ENCODE measurements around the gene PLA2G12A. TPM values are rescaled to one million over a fixed set of nuclear protein-coding genes. Genes with fewer than 3 reads are reported as not detected.

The PLA2G12A gene
- total RNA-seq, 1 donor from 2014 or later = 16.4 TPM

DNA sequence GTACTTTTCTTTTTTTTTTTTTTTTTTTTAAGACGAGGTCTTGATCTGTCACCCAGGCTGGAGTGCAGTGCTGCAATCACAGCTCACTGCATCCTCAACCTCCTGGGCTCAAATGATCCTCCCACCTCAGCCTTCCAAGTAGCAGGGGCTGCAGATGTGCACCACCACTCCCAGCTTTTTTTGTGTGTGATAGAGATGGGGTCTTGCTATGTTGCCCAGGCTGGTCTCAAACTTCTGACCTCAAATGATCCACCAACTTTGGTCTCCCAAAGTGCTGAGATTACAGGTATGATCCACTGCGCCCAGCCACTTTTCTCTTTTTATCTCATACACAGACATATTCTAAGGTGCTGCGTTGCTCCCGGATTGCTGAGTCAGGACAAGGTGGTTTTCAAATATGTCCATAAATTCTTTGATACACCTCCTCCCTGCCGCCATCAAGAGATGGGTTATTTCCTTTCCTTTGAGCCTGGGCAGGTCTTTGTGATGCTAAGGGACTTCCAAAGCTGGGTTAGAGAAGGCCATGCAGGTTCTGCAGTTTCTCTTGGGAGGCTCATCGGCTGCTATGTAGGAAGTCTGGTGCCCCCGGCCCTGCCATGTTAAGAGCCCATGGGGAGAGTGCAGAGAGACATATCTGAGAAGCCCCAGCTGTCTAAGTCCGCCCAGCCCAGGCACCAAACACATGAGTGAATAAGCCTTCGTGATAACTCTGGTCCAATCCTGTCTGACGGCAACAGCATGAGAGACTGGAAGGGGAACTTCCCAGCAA lies 8.4 kb upstream of the PLA2G12A start:
- no peak overlapping the region for H3K27ac Mint-ChIP-seq (ENCODE audit: unreplicated experiment)
- no peaks in the 10 kb centered on the region for H3K36me3 Mint-ChIP-seq (ENCODE audit: unreplicated experiment)
- DNase-seq = no peak
- no peaks in the 10 kb centered on the region for H3K4me1 Mint-ChIP-seq (ENCODE audit: low read depth, unreplicated experiment)
- H3K4me3 Mint-ChIP-seq (ENCODE audit: unreplicated experiment) = no peak overlapping the region
- H3K9me3 Mint-ChIP-seq (ENCODE audit: unreplicated experiment) = no peaks in the 10 kb centered on the region
- TF ChIP-seq, protein P1, sequence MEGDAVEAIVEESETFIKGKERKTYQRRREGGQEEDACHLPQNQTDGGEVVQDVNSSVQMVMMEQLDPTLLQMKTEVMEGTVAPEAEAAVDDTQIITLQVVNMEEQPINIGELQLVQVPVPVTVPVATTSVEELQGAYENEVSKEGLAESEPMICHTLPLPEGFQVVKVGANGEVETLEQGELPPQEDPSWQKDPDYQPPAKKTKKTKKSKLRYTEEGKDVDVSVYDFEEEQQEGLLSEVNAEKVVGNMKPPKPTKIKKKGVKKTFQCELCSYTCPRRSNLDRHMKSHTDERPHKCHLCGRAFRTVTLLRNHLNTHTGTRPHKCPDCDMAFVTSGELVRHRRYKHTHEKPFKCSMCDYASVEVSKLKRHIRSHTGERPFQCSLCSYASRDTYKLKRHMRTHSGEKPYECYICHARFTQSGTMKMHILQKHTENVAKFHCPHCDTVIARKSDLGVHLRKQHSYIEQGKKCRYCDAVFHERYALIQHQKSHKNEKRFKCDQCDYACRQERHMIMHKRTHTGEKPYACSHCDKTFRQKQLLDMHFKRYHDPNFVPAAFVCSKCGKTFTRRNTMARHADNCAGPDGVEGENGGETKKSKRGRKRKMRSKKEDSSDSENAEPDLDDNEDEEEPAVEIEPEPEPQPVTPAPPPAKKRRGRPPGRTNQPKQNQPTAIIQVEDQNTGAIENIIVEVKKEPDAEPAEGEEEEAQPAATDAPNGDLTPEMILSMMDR (IDR thresholded peaks at IDR 0.05; ENCODE audit: partially characterized antibody, unreplicated experiment) = no peak
- H3K27me3 Mint-ChIP-seq (ENCODE audit: unreplicated experiment) = peaks cover 6% of the 10 kb centered on the region

GRCh38 chr4:109735566-109736365 lies 5.9 kb upstream of the PLA2G12A start:
- Mint-ChIP-seq H3K4me3 (ENCODE audit: unreplicated experiment) (no peak overlapping the region), H3K36me3 (ENCODE audit: unreplicated experiment) (no peaks in the 10 kb centered on the region), H3K4me1 (ENCODE audit: low read depth, unreplicated experiment) (peaks cover 2% of the 10 kb centered on the region), H3K27ac (ENCODE audit: unreplicated experiment) (no peak overlapping the region), H3K27me3 (ENCODE audit: unreplicated experiment) (peaks cover 11% of the 10 kb centered on the region), H3K9me3 (ENCODE audit: unreplicated experiment) (no peaks in the 10 kb centered on the region)
- no peak for DNase-seq
- TF ChIP-seq, protein P1 (IDR thresholded peaks at IDR 0.05; ENCODE audit: partially characterized antibody, unreplicated experiment) = no peak

DNA sequence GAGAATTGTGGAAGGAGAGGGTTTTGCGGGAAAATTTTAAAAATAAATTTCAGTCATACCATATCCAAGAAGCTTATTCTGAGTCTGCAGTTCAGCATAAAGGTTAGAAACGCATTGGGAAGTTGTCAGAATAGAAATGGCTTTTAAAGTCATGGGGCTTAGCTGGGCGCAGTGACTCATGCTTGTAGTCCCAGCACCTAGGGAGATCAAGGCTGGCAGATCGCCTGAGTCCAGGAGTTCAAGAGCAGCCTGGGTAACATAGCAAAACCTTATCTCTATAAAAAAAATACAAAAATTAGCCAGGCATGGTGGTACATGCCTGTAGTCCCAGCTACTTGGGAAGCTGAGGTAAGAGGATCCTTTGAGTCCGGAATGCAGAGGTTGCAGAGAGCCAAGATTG lies 3.9 kb upstream of the PLA2G12A start:
- TF ChIP-seq, protein P1 (IDR thresholded peaks at IDR 0.05; ENCODE audit: partially characterized antibody, unreplicated experiment) = no peak
- DNase-seq = no peak
- Mint-ChIP-seq H3K27me3 (ENCODE audit: unreplicated experiment) (peaks cover 11% of the 10 kb centered on the region), H3K36me3 (ENCODE audit: unreplicated experiment) (no peaks in the 10 kb centered on the region), H3K4me1 (ENCODE audit: low read depth, unreplicated experiment) (peaks cover 4% of the 10 kb centered on the region), H3K9me3 (ENCODE audit: unreplicated experiment) (peaks cover 6% of the 10 kb centered on the region), H3K27ac (ENCODE audit: unreplicated experiment) (no peak overlapping the region), H3K4me3 (ENCODE audit: unreplicated experiment) (no peak overlapping the region)

GRCh38 chr4:109730619-109731545 lies 1.0 kb upstream of the PLA2G12A start:
- DNase-seq = no peak
- peaks cover 6% of the 10 kb centered on the region for H3K9me3 Mint-ChIP-seq (ENCODE audit: unreplicated experiment)
- peaks cover 5% of the 10 kb centered on the region for H3K4me1 Mint-ChIP-seq (ENCODE audit: low read depth, unreplicated experiment)
- peaks cover 6% of the 10 kb centered on the region for H3K27me3 Mint-ChIP-seq (ENCODE audit: unreplicated experiment)
- no peak overlapping the region for H3K27ac Mint-ChIP-seq (ENCODE audit: unreplicated experiment)
- H3K4me3 Mint-ChIP-seq (ENCODE audit: unreplicated experiment) = peak overlapping the region; percentile 88
- TF ChIP-seq, protein P1 (IDR thresholded peaks at IDR 0.05; ENCODE audit: partially characterized antibody, unreplicated experiment) = no peak
- no peaks in the 10 kb centered on the region for H3K36me3 Mint-ChIP-seq (ENCODE audit: unreplicated experiment)

Data from glutamatergic neuron (in vitro differentiated cells).